ENCODE results near the gene SUGCT. TPM values are rescaled to one million over a fixed set of nuclear protein-coding genes. Genes with fewer than 3 reads are reported as not detected.

Gene SUGCT
- total and polyA plus RNA-seq, 2 of the 13 experiments (the other 11 are each of a cell fraction or from before 2014, with no cell fraction given) = 10.1 to 22.2 TPM

GRCh38 chr7:40282858-40283257 lies 148.1 kb downstream of the SUGCT start (continued):
- TF ChIP-seq, protein P1, sequence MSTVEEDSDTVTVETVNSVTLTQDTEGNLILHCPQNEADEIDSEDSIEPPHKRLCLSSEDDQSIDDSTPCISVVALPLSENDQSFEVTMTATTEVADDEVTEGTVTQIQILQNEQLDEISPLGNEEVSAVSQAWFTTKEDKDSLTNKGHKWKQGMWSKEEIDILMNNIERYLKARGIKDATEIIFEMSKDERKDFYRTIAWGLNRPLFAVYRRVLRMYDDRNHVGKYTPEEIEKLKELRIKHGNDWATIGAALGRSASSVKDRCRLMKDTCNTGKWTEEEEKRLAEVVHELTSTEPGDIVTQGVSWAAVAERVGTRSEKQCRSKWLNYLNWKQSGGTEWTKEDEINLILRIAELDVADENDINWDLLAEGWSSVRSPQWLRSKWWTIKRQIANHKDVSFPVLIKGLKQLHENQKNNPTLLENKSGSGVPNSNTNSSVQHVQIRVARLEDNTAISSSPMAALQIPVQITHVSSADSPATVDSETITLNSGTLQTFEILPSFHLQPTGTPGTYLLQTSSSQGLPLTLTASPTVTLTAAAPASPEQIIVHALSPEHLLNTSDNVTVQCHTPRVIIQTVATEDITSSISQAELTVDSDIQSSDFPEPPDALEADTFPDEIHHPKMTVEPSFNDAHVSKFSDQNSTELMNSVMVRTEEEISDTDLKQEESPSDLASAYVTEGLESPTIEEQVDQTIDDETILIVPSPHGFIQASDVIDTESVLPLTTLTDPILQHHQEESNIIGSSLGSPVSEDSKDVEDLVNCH (CRISPR knock-in tag; IDR thresholded peaks at IDR 0.05) = no peak
- no peak for TF ChIP-seq ZNF230 (CRISPR knock-in tag; IDR thresholded peaks at IDR 0.05)
- TF ChIP-seq, protein P2, sequence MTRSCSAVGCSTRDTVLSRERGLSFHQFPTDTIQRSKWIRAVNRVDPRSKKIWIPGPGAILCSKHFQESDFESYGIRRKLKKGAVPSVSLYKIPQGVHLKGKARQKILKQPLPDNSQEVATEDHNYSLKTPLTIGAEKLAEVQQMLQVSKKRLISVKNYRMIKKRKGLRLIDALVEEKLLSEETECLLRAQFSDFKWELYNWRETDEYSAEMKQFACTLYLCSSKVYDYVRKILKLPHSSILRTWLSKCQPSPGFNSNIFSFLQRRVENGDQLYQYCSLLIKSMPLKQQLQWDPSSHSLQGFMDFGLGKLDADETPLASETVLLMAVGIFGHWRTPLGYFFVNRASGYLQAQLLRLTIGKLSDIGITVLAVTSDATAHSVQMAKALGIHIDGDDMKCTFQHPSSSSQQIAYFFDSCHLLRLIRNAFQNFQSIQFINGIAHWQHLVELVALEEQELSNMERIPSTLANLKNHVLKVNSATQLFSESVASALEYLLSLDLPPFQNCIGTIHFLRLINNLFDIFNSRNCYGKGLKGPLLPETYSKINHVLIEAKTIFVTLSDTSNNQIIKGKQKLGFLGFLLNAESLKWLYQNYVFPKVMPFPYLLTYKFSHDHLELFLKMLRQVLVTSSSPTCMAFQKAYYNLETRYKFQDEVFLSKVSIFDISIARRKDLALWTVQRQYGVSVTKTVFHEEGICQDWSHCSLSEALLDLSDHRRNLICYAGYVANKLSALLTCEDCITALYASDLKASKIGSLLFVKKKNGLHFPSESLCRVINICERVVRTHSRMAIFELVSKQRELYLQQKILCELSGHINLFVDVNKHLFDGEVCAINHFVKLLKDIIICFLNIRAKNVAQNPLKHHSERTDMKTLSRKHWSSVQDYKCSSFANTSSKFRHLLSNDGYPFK (CRISPR knock-in tag; IDR thresholded peaks at IDR 0.05; ENCODE audit: borderline replicate concordance) = no peak

GRCh38 chr7:40283391-40283790 lies 148.6 kb downstream of the SUGCT start:
- POLR2A ChIA-PET = no interaction called here
- in situ Hi-C loops (cut with HindIII; ENCODE audit: extremely low pct_ligation_motif_present, low pct_unique_long_range_greater_than_20kb) = no loop called here
- no peaks in the 10 kb centered on the region for H3K79me2 ChIP-seq (ENCODE audit: insufficient read depth, low read length)
- FAIRE-seq (no peak), DNase-seq (ENCODE audit: low spot score) (no peak), ATAC-seq (no peak)
- H3K36me3 ChIP-seq (replicated peaks in 1 of 2; ENCODE audit: control insufficient read depth in 1 of 2, insufficient read depth in 2 of 2, low read length in 2 of 2) = no peaks in the 10 kb centered on the region
- intact Hi-C loops (cut with micrococcal nuclease; ENCODE audit: unreplicated experiment) = no loop called here
- 88% methylated on average over 6 of the region's 6 CpGs for WGBS (ENCODE audit: low lambda C conversion rate)
- no peak overlapping the region for H3K27ac ChIP-seq (ENCODE audit: extremely low read length, insufficient read depth, low read length)
- H3K4me1 ChIP-seq (ENCODE audit: insufficient read depth, low read length) = no peaks in the 10 kb centered on the region
- CTCF ChIA-PET (ENCODE audit: low intra/inter-chr PET ratio, low total read pairs) = no interaction called here
- H3K4me2 ChIP-seq (ENCODE audit: low read depth, low read length) = no peak overlapping the region
- no peak overlapping the region for H3K4me3 ChIP-seq (replicated peaks in 1 of 3; ENCODE audit: insufficient read depth in 1 of 3, low read depth in 2 of 3, low read length in 3 of 3)
- no peaks in the 10 kb centered on the region for H3K9me3 ChIP-seq (ENCODE audit: low read length)
- no peaks in the 10 kb centered on the region for H4K20me1 ChIP-seq (ENCODE audit: insufficient read depth, low read length)
- H2AFZ ChIP-seq (ENCODE audit: low read length) = no peak overlapping the region
- no peaks in the 10 kb centered on the region for H3K27me3 ChIP-seq (ENCODE audit: control insufficient read depth in 1 of 2, insufficient read depth in 2 of 2, low read length in 2 of 2)
- BruUV-seq (replicated peaks) = no TSS peak
- no peak overlapping the region for H3K9ac ChIP-seq (ENCODE audit: insufficient read depth, low read depth, low read length)
- no peak for TF ChIP-seq ZNF180 (CRISPR knock-in tag; IDR thresholded peaks at IDR 0.05; ENCODE audit: borderline replicate concordance, low read depth)
- no peak for TF ChIP-seq ZNF224 (CRISPR knock-in tag; IDR thresholded peaks at IDR 0.05)
- no peak for TF ChIP-seq GTF2F1 (IDR thresholded peaks at IDR 0.05; ENCODE audit: low read length)
- no peak for TF ChIP-seq ZNF598 (CRISPR knock-in tag; IDR thresholded peaks at IDR 0.05; ENCODE audit: borderline replicate concordance)
- TF ChIP-seq KIAA2018 (CRISPR knock-in tag; IDR thresholded peaks at IDR 0.05; ENCODE audit: borderline replicate concordance) = no peak
- no peak for TF ChIP-seq ZNF567 (CRISPR knock-in tag; IDR thresholded peaks at IDR 0.05; ENCODE audit: borderline replicate concordance)
- TF ChIP-seq SMYD3 (CRISPR knock-in tag; IDR thresholded peaks at IDR 0.05) = no peak
